ENCODE data around the gene ESR1. TPM values are rescaled to one million over a fixed set of nuclear protein-coding genes. Genes with fewer than 3 reads are reported as not detected.

Gene ESR1
- total and polyA plus RNA-seq, 2 donors (not counting 3 experiments of a cell fraction or from before 2014, with no cell fraction given): 0.01 TPM; not detected in 1

- Histone ChIP-seq H3K36me3 (ENCODE audit: control insufficient read depth in 2 of 2, extremely low read depth in 1 of 2, insufficient read depth in 2 of 2, low read length in 2 of 2) (peaks cover 0 to 4% of the 10 kb centered on the region in 2 experiments), H3K27ac (ENCODE audit: insufficient read depth, low read depth, low read length) (no peak overlapping the region), H3K4me1 (ENCODE audit: control insufficient read depth, extremely low read depth, insufficient read depth, low read length) (no peaks in the 10 kb centered on the region), H3K9me3 (replicated peaks; ENCODE audit: control insufficient read depth, insufficient read depth, low read length) (no peaks in the 10 kb centered on the region), H2AFZ (ENCODE audit: low read depth, low read length) (no peak overlapping the region), H3K4me2 (ENCODE audit: insufficient read depth, low read length) (no peak overlapping the region), H3K79me2 (ENCODE audit: control insufficient read depth, insufficient read depth, low read length) (no peaks in the 10 kb centered on the region), H3K9ac (replicated peaks; ENCODE audit: extremely low read depth, insufficient read depth, low read length) (no peak overlapping the region), H3K4me3 (replicated peaks in 1 of 3; ENCODE audit: insufficient read depth in 1 of 3, low read depth in 1 of 3, low read length in 3 of 3) (no peak overlapping the region), H4K20me1 (replicated peaks; ENCODE audit: control insufficient read depth, extremely low read depth, insufficient read depth, low read length) (no peaks in the 10 kb centered on the region), H3K9me1 (replicated peaks; ENCODE audit: control insufficient read depth, extremely low read depth, insufficient read depth, low read length) (no peaks in the 10 kb centered on the region), H3K27me3 (ENCODE audit: control insufficient read depth in 2 of 2, insufficient read depth in 2 of 2, low read length in 2 of 2) (no peaks in the 10 kb centered on the region)
- FAIRE-seq: no peak
- ChIA-PET POLR2A (no interaction called here), CTCF (interaction anchor here (1.1 to 2.8 kb wide), 3 partner anchors 10 to 356 kb away, joined by 4 to 12 read pairs (median 6); no protein-coding TSS in a partner anchor)
- TF ChIP-seq EZH2 (IDR thresholded peaks at IDR 0.05; ENCODE audit: borderline replicate concordance, low read depth, low read length, severe bottlenecking) (no peak), FOS (IDR thresholded peaks at IDR 0.05; ENCODE audit: borderline replicate concordance, insufficient read depth, low read length) (no peak), MYC (IDR thresholded peaks at IDR 0.05; ENCODE audit: low read depth, low read length) (no peak), CTCF (IDR thresholded peaks at IDR 0.05; ENCODE audit: extremely low read depth in 1 of 2, insufficient read depth in 1 of 2, low read depth in 1 of 2, low read length in 2 of 2) (no peak), GATA2 (IDR thresholded peaks at IDR 0.05; ENCODE audit: insufficient read depth, insufficient read length, low read depth, low read length) (no peak), JUN (IDR thresholded peaks at IDR 0.05; ENCODE audit: borderline replicate concordance, insufficient read depth, insufficient read length, low read depth) (no peak), POLR2AphosphoS5 (IDR thresholded peaks at IDR 0.05; ENCODE audit: insufficient read depth, low read depth, low read length) (no peak), POLR2A (IDR thresholded peaks at IDR 0.05; ENCODE audit: low read depth, low read length) (no peak), MAX (IDR thresholded peaks at IDR 0.05; ENCODE audit: insufficient read depth, insufficient read length) (no peak)
- dilution Hi-C loops (cut with MboI; ENCODE audit: extremely low pct_ligation_motif_present, low sequenced_read_pairs) (no loop called here), intact Hi-C loops (cut with micrococcal nuclease) (no loop called here)
- no peak for DNase-seq (ENCODE audit: low read depth, low spot score)
- BruUV-seq (replicated peaks): TSS peak; percentile 59
Measured at GRCh38 chr6:152121910-152122309, 314.4 kb downstream of the ESR1 start.
